C4-2B (cell line): ENCODE data around the gene PP2D1.
"Not testable (repeated sequence)": the region's sequence is repeated elsewhere in the genome, so short reads cannot be mapped to it uniquely, and the experiment has no call there.

ENCODE experiments used
- H3K27ac ChIP-seq: fragments of 450-650 bp; 2 replicates; pipeline ENCODE4 v1.5.1; 2017
- CTCF ChIP-seq: fragments of 450-650 bp; conservative IDR thresholded peaks from 2 replicates; pipeline ENCODE4 v1.5.1; 2017; ENCODE audit warnings: mild to moderate bottlenecking
- ZFX ChIP-seq: fragments of 450-650 bp; IDR thresholded peaks from 2 replicates; pipeline ENCODE4 v1.6.1; 2017

The PP2D1 gene

DNA sequence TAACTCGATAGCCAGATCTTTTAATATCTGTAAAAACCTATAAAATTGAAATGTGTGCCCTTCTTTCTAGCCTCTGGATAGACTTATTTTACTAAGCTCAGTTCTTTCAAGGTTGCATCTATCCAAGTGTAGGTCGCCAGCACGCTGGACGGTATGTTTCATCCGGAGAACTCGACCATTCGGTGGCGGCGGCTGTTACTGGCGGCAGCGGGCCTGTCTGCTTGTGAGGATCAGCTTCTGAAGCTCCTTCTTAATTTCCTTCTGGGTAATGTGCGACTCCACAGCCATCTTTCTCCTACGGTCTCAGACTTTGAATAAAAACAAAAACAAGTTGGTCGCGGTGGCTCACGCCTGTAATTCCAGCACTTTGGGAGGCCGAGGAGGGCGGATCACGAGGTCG is 4.1 kb downstream of the PP2D1 start:
- H3K27ac ChIP-seq: no peak overlapping the region
- TF ChIP-seq ZFX (no peak), CTCF (no peak)

DNA sequence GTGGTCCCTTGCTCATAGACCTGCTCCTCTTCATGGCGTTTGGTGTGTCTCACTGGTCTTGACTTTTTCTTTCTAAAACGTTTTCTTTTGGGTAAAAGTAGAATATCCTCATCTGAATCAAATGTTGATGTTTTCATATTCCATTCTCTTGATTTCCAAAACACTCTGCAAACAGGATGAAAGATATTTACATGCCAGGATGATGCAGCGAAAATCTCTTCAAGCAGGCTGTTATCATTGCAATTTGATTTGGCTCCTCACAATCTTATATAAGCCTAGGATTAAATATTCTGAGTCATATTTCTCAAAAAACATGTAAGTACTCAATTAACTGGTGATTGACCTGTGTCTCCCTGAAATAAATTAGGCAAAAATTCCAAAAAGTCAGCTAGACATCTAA is 10.1 kb downstream of the PP2D1 start:
- TF ChIP-seq ZFX (no peak), CTCF (no peak)
- no peak overlapping the region for H3K27ac ChIP-seq

DNA sequence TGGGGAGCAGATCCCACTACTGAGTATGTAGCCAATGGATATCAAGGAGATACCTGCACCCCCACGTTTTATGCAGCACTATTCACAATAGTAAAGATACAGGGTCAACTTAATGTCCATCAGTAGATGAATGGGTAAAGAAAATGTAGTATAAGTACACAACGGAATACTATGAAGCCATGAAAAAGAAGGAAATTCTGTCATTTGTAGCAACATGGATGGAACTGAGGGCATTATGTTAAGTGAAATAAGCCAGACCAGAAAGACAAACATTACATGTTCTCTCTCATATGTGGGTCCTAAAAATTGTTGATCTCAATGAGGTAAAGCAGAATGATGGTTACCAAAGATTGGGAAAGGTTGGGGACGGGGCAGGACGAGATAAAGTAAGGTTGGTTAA is 14.6 kb downstream of the PP2D1 start:
- no peak overlapping the region for H3K27ac ChIP-seq
- TF ChIP-seq ZFX: no peak

DNA sequence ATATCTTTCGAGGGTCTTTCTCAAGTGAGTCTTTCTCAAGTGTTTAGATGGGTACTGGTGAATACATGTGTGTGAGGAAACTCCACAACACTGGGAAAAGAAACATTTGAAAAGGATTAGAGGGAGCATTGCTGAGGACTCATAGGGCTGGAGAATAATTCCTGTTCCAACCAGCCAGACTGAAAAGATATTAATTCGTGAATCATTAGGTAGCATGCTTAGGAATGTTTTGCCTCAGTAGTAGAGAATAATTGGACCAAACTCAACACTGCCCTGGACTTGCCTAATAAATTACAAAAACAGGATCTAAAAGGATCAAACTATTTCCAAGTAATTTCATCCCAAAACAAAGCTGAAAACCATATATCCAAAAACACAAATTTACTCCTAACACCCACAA is 17.3 kb downstream of the PP2D1 start:
- no peak overlapping the region for H3K27ac ChIP-seq
- TF ChIP-seq CTCF (no peak), ZFX (no peak)

GRCh38 chr3:19988904-19989303 is 23.2 kb downstream of the PP2D1 start:
- not testable (repeated sequence) for H3K27ac ChIP-seq

DNA sequence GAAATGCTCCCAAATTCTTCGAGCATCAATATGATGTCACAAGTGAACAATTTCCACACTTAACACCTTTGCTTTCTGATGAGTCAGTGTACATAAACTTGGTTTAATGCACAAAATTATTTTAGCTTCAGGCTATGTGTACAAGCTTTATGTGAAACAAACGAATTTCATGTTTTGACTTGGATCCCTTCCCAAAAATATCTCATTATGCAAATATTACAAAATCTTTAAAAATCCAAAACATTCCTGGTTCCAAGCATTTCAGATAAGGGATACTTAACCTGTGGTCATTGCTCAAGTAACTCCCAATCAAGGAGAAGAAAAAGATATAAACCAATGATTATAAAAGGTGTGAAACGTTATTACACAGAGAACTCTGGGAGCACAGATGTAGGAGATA is 40.0 kb downstream of the PP2D1 start:
- H3K27ac ChIP-seq: no peak overlapping the region
- TF ChIP-seq ZFX: no peak
- no peak for TF ChIP-seq CTCF

- TF ChIP-seq ZFX: no peak
- no peak for TF ChIP-seq CTCF
Measured at GRCh38 chr3:19970327-19970726, 41.7 kb downstream of the PP2D1 start.

GRCh38 chr3:19967812-19968211 is 44.3 kb downstream of the PP2D1 start:
- H3K27ac ChIP-seq: no peak overlapping the region
- TF ChIP-seq CTCF (no peak), ZFX (no peak)

More at GRCh38 chr3:19970327-19970726, 41.7 kb downstream of the PP2D1 start:
- H3K27ac ChIP-seq: no peak overlapping the region

- no peak overlapping the region for H3K27ac ChIP-seq
- no peak for TF ChIP-seq ZFX
- TF ChIP-seq CTCF: no peak
Measured at GRCh38 chr3:19967208-19967607, 44.9 kb downstream of the PP2D1 start.
